ENCODE results near the gene MALT1. TPM values are rescaled to one million over a fixed set of nuclear protein-coding genes. Genes with fewer than 3 reads are reported as not detected.

MALT1 gene
- total RNA-seq, 1 experiment from 2014 or later: 34.0 TPM

DNA sequence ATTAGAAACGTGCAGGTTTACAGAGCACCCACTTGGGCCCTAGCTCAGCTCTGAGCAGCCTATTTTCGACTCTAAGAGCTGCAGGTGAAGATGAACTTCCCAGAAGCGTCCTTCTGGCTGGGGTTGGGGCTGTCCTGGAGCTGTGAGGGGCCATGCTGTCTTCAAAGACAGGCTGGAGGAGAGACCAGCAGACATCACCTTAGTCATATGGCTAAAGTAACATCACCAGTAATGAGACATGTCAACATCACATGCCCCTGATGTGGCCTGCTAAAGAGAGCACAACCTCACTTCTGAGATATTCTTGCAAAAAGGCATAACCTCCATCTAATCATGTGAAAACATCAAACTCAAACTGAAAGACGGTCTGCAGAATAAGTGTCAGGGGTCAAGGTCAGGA is 106.2 kb downstream of the MALT1 start:
- in situ Hi-C loops (cut with HindIII; ENCODE audit: low pct_unique_long_range_greater_than_20kb, low sequenced_read_pairs): no loop called here
- no TSS peak for BruUV-seq (replicated peaks)

DNA sequence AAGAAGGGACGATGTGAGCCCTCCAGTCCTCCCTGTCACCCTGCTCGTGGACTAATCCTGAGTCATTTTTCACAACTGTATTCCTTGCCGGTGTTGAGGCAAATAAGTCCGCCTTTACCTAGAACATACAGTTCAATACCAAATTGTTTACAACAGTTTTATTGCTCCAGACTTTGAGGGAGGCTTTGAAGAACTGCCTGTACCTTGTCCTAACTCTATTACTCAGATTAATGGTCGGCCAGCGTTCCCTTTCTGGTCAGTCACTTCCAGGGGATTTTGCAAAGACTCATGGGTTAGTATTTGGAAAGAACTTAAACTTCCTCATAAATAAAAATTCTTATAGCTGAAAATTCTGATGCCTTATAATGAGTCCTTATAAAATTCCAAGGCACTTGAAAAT is 108.3 kb downstream of the MALT1 start:
- H3K36me3 ChIP-seq (ENCODE audit: control insufficient read depth, insufficient read depth, low read length): no peaks in the 10 kb centered on the region
- peak overlapping the region; percentile 63; the same call in 1 of the 2 replicates for H3K27ac ChIP-seq (ENCODE audit: low read length)
- no TSS peak for BruUV-seq (replicated peaks)
- no peak for TF ChIP-seq SIN3A (IDR thresholded peaks at IDR 0.05; ENCODE audit: borderline replicate concordance, insufficient read depth, low read depth, low read length)
- no peak for TF ChIP-seq TCF7L2 (IDR thresholded peaks at IDR 0.05; ENCODE audit: low read depth, low read length)
- TF ChIP-seq, protein P1, sequence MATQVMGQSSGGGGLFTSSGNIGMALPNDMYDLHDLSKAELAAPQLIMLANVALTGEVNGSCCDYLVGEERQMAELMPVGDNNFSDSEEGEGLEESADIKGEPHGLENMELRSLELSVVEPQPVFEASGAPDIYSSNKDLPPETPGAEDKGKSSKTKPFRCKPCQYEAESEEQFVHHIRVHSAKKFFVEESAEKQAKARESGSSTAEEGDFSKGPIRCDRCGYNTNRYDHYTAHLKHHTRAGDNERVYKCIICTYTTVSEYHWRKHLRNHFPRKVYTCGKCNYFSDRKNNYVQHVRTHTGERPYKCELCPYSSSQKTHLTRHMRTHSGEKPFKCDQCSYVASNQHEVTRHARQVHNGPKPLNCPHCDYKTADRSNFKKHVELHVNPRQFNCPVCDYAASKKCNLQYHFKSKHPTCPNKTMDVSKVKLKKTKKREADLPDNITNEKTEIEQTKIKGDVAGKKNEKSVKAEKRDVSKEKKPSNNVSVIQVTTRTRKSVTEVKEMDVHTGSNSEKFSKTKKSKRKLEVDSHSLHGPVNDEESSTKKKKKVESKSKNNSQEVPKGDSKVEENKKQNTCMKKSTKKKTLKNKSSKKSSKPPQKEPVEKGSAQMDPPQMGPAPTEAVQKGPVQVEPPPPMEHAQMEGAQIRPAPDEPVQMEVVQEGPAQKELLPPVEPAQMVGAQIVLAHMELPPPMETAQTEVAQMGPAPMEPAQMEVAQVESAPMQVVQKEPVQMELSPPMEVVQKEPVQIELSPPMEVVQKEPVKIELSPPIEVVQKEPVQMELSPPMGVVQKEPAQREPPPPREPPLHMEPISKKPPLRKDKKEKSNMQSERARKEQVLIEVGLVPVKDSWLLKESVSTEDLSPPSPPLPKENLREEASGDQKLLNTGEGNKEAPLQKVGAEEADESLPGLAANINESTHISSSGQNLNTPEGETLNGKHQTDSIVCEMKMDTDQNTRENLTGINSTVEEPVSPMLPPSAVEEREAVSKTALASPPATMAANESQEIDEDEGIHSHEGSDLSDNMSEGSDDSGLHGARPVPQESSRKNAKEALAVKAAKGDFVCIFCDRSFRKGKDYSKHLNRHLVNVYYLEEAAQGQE (IDR thresholded peaks at IDR 0.05; ENCODE audit: insufficient read depth in 1 of 2, low read depth in 2 of 2, low read length in 1 of 2): no peak
- TF ChIP-seq, protein P2, sequence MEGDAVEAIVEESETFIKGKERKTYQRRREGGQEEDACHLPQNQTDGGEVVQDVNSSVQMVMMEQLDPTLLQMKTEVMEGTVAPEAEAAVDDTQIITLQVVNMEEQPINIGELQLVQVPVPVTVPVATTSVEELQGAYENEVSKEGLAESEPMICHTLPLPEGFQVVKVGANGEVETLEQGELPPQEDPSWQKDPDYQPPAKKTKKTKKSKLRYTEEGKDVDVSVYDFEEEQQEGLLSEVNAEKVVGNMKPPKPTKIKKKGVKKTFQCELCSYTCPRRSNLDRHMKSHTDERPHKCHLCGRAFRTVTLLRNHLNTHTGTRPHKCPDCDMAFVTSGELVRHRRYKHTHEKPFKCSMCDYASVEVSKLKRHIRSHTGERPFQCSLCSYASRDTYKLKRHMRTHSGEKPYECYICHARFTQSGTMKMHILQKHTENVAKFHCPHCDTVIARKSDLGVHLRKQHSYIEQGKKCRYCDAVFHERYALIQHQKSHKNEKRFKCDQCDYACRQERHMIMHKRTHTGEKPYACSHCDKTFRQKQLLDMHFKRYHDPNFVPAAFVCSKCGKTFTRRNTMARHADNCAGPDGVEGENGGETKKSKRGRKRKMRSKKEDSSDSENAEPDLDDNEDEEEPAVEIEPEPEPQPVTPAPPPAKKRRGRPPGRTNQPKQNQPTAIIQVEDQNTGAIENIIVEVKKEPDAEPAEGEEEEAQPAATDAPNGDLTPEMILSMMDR (IDR thresholded peaks at IDR 0.05): no peak
- TF ChIP-seq POLR2AphosphoS5 (IDR thresholded peaks at IDR 0.05; ENCODE audit: low read depth, low read length): no peak
- DNase-seq (ENCODE audit: low read depth, low spot score) (no peak), ATAC-seq (no peak)
- in situ Hi-C loops (cut with HindIII; ENCODE audit: low pct_unique_long_range_greater_than_20kb, low sequenced_read_pairs): no loop called here
- ChIA-PET POLR2A (no interaction called here), CTCF (no interaction called here)
- no peaks in the 10 kb centered on the region for H3K27me3 ChIP-seq (ENCODE audit: control insufficient read depth, insufficient read depth, low read length)
- no peaks in the 10 kb centered on the region for H3K9me3 ChIP-seq (ENCODE audit: control insufficient read depth, insufficient read depth, low read depth, low read length)
- intact Hi-C loops (cut with micrococcal nuclease; ENCODE audit: unreplicated experiment): no loop called here
- H3K4me1 ChIP-seq (ENCODE audit: control insufficient read depth, insufficient read depth, low read length): peaks cover 18% of the 10 kb centered on the region
- H3K4me3 ChIP-seq (ENCODE audit: low read depth in 2 of 2, low read length in 2 of 2): no peak overlapping the region

More for the DNA sequence above, 106.2 kb downstream of the MALT1 start:
- H3K36me3 ChIP-seq (ENCODE audit: control insufficient read depth, insufficient read depth, low read length): no peaks in the 10 kb centered on the region
- peak overlapping the region; percentile 19; the same call in 1 of the 2 replicates for H3K27ac ChIP-seq (ENCODE audit: low read length)
- H3K27me3 ChIP-seq (ENCODE audit: control insufficient read depth, insufficient read depth, low read length): no peaks in the 10 kb centered on the region
- peaks cover 10% of the 10 kb centered on the region; the same call in 1 of the 2 replicates for H3K4me1 ChIP-seq (ENCODE audit: control insufficient read depth, insufficient read depth, low read length)
- intact Hi-C loops (cut with micrococcal nuclease; ENCODE audit: unreplicated experiment): no loop called here
- H3K9me3 ChIP-seq (ENCODE audit: control insufficient read depth, insufficient read depth, low read depth, low read length): no peaks in the 10 kb centered on the region
- POLR2A ChIA-PET: no interaction called here
- H3K4me3 ChIP-seq (ENCODE audit: low read depth in 2 of 2, low read length in 2 of 2): no peak overlapping the region
- TF ChIP-seq, protein P1 (IDR thresholded peaks at IDR 0.05; ENCODE audit: insufficient read depth in 1 of 2, low read depth in 2 of 2, low read length in 1 of 2): no peak
- TF ChIP-seq SIN3A (IDR thresholded peaks at IDR 0.05; ENCODE audit: borderline replicate concordance, insufficient read depth, low read depth, low read length) (no peak), POLR2AphosphoS5 (IDR thresholded peaks at IDR 0.05; ENCODE audit: low read depth, low read length) (no peak), TCF7L2 (IDR thresholded peaks at IDR 0.05; ENCODE audit: low read depth, low read length) (no peak)
- TF ChIP-seq, protein P2 (IDR thresholded peaks at IDR 0.05): no peak
- DNase-seq (ENCODE audit: low read depth, low spot score) (no peak), ATAC-seq (no peak)
- CTCF ChIA-PET: no interaction called here
